Measurements from ENCODE around the gene GALNT2.

The GALNT2 gene

GRCh38 chr1:230070321-230071208, 3.5 kb downstream of the GALNT2 start:
- peak overlapping the region; percentile 87 for H3K4me3 ChIP-seq
- no peak for DNase-seq (ENCODE audit: low spot score)
- no peak overlapping the region for H3K27ac ChIP-seq
- no peak for TF ChIP-seq CTCF (IDR thresholded peaks at IDR 0.05)

- no peak for DNase-seq (ENCODE audit: low spot score)
- H3K4me3 ChIP-seq, result no peak overlapping the region
Measured at GRCh38 chr1:230071316-230071715, 4.3 kb downstream of the GALNT2 start.

GRCh38 chr1:230072296-230072695, 5.3 kb downstream of the GALNT2 start:
- Histone ChIP-seq H3K27ac (no peak overlapping the region), H3K4me3 (no peak overlapping the region)
- TF ChIP-seq CTCF (IDR thresholded peaks at IDR 0.05), result no peak
- no peak for DNase-seq (ENCODE audit: low spot score)

More at GRCh38 chr1:230071316-230071715, 4.3 kb downstream of the GALNT2 start:
- no peak for TF ChIP-seq CTCF (IDR thresholded peaks at IDR 0.05)
- no peak overlapping the region for H3K27ac ChIP-seq

- peak overlapping the region in 1 of 2 donors; percentile 60 for H3K27ac ChIP-seq
- no peak overlapping the region for H3K4me3 ChIP-seq
- no peak for TF ChIP-seq CTCF (IDR thresholded peaks at IDR 0.05)
- no peak for DNase-seq (ENCODE audit: low spot score)
Measured at GRCh38 chr1:230072866-230073265, 5.8 kb downstream of the GALNT2 start.

GRCh38 chr1:230073371-230074035, 6.5 kb downstream of the GALNT2 start:
- TF ChIP-seq CTCF (IDR thresholded peaks at IDR 0.05), result no peak
- no peak for DNase-seq (ENCODE audit: low spot score)
- peak overlapping the region; percentile 7 to 60 for H3K27ac ChIP-seq
- H3K4me3 ChIP-seq, result peak overlapping the region; percentile 14

GRCh38 chr1:230074270-230074669, 7.2 kb downstream of the GALNT2 start:
- no peak for DNase-seq (ENCODE audit: low spot score)
- no peak for TF ChIP-seq CTCF (IDR thresholded peaks at IDR 0.05)
- Histone ChIP-seq H3K4me3 (no peak overlapping the region), H3K27ac (peak overlapping the region in 1 of 2 donors; percentile 7)
